Right kidney (tissue), 1 donor: ENCODE data around the gene PIP5KL1.
A peak's percentile ranks its signal among the peaks of the same experiment; 100 is the strongest.

ENCODE experiments used
- DNase-seq: peaks from one replicate; pipeline ENCODE4 v3.0.0-alpha.2; 2016

The PIP5KL1 gene

GRCh38 chr9:127931092-127931881 is 710 bp upstream of the PIP5KL1 start:
- DNase-seq = no peak

DNA sequence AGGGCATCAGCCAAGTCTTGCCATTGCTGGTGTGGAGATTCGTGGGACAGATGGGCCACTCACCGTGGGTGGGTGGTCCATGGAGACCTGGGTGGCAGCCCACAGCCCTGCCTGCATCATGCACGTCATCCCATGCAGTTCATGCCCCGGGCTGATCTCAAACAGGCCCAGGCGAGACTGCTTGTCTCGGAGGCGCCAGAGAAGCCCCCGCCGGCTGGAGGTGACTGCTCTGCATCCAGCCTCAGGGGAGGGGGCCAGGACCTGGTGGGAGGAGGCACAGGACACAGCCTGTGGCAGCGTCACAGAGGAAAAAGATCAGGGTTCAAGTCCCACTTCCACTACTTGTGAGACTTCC is 975 bp downstream of the PIP5KL1 start:
- DNase-seq = no peak

DNA sequence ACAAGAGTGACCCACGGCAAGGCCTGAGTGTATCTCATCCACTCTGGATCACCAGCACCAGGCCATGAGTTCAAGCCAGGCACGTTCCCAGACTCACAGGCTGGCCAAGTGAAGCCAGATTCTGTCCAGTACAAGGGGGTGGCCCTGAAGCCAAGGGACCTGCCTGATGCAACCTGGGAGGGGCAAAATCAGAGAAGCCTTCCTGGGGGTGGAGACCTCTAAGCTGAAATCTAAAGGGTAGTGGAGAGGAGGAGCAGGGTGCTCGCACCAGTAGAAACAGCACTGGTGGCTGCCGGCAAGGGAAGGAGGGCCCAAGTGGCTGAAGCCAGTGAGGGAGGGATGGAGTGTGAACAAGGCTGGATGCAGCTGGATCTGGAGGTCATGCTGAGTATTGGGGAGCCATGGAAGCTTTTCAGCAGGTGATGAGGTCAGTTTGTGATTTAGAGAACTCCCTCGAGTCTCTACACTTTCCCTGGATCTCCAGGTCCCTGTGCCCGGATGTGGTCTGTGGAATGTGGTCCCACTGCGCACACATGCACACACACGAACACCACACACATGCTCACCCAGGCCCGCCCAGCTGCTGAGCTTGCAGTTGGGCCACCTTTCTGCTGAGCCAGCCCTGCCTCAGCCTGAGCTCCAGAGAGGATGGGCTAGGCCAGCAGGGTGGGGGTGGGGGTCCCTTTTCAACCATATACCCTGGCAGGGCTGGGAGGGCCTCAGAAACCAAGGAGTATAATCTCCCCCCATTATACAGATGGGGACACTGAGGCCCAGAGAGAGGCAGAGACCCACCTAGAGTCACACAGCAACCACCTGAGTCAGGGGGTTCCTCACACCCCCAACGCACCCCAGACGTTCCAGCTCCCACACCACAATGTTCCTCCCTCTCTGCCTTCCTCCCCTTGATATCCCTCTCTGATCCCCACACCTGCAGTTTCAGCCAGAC is 1.6 kb downstream of the PIP5KL1 start:
- no peak for DNase-seq

- peak; percentile 51 for DNase-seq
Measured at GRCh38 chr9:127927988-127928675, 2.4 kb downstream of the PIP5KL1 start.

- peak; percentile 62 for DNase-seq
Measured at GRCh38 chr9:127927201-127927987, 3.2 kb downstream of the PIP5KL1 start.

- no peak for DNase-seq
Measured at GRCh38 chr9:127926906-127927200, 3.7 kb downstream of the PIP5KL1 start.

- no peak for DNase-seq
Measured at GRCh38 chr9:127925959-127926905, 4.3 kb downstream of the PIP5KL1 start.

GRCh38 chr9:127924736-127925444 is 5.7 kb downstream of the PIP5KL1 start:
- no peak for DNase-seq

- DNase-seq = no peak
Measured at GRCh38 chr9:127923771-127924170, 6.8 kb downstream of the PIP5KL1 start.

- no peak for DNase-seq
Measured at GRCh38 chr9:127923046-127923445, 7.5 kb downstream of the PIP5KL1 start.

- peak; percentile 67 for DNase-seq
Measured at GRCh38 chr9:127921557-127922120, 8.9 kb downstream of the PIP5KL1 start.

- no peak for DNase-seq
Measured at GRCh38 chr9:127920794-127921193, 9.8 kb downstream of the PIP5KL1 start.

GRCh38 chr9:127919253-127919815 is 11.2 kb downstream of the PIP5KL1 start:
- no peak for DNase-seq

DNA sequence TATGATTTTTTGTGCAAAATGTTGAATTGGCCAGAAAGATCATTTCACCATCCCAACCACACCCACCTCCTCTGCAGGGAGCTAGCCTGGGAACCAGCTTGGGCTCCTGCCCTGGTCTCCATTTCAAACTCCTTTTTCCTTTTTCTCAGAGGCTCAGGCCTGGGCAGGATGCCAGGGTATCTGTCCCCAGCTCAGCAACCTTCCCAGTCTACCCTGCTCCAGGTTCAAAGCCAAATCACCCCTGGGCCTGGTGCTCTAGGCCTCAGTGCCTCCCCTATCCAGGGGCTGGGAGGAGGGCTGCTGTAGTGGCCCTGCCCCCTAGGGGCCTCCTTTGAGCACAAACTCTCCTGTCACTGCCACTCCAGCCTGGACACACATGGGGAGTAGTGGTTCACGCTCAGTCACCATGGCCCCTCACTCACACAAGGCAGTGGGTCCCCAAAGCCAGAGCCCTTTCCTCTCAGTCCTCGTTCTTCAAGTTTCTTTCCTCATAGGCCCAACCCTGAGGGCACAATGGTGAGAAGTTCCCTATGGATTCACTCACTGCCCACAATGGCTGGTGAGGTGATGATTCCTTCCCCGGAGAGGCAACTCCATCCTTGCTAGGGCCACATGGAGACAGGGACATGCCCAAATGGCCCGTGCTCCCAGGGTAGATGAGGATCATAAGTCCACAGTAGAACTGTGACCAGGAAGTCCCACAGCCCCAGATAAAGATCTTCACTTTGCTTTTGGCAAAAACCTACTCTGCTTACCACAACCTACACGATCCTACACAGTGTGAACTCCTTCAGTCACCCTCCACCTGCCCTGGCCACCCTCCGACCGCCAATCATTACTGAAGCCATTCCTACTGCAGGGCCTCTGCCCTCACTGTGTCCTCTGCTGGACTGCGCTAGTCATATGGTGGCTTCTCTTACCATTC is 12.1 kb downstream of the PIP5KL1 start:
- DNase-seq = no peak

GRCh38 chr9:127917603-127918002 is 13.0 kb downstream of the PIP5KL1 start:
- DNase-seq = no peak

GRCh38 chr9:127916720-127917581 is 13.6 kb downstream of the PIP5KL1 start, which contains the start of gene ST6GALNAC4:
Gene ST6GALNAC4 (minus strand): TSS chr9:127917041. CDS start chr9:127916419, 622 bp downstream.
- DNase-seq = peak; percentile 83
